ENCODE results near the gene RAD51B.

Gene RAD51B

DNA sequence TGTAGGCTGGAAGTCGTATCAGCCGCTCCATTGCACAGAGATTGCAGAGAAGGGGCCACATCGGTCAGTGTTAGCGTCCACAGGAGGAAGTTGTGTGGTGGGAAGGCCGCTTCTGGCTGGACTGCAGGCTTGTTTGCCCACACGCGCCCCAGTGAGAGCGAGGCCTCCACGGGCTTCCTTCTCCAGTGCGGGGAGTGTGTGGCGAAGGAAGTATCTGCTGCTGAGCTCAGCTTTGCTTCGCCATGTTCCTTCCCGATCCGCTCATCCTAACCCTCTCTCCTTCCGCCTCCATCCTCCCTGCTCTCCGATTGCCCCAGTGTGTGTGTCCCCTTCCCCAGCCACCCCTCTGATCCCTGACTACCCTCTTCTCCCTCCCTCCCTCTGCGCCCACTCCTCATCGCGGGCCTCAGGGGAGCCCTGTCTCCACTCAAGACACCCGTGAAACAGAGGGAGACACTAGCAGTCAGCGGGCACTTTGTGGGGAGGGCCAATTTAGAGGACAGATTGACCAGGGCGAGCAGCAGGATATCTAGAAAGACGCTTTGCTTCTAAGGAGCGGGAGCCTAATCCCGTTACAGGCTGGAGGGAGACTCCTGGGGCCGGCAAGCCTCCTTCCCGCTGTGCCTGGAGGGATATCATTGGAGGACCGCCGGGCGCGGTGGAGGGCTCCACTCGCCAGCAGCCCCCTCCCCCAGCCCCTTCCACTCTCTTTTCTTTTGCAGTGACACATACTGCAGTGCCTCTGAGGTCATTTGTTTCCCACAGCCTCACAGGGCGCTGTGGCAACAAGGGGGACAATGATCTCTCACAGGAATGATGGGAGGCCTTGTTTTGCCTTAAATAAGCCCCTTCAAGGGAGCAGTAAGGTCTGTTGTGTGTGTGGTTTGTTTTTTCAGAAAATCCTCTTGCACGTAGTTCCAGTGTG is 544.5 kb downstream of the RAD51B start:
- DNase-seq (ENCODE audit: low spot score) = peak; percentile 56

DNA sequence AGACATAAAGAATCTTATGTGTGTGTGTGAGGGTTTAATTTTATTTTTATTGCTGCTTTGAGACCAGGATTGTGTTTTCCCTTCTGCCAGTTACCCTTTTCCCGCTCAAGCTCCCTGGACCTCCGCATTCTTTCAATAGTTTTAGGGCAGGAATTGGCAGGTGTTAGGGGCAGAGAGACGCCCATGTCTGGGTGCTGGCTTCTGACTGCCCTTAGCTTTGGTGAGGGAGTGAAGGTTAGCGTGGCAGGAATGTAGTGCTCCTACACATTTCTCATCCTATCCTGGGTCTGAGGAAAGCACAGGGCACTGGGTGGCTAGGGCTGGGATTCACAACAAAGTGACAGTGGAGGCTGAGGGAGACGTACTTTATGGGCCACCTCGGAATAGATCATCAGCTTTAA is 545.2 kb downstream of the RAD51B start:
- no peak for DNase-seq (ENCODE audit: low spot score)

DNA sequence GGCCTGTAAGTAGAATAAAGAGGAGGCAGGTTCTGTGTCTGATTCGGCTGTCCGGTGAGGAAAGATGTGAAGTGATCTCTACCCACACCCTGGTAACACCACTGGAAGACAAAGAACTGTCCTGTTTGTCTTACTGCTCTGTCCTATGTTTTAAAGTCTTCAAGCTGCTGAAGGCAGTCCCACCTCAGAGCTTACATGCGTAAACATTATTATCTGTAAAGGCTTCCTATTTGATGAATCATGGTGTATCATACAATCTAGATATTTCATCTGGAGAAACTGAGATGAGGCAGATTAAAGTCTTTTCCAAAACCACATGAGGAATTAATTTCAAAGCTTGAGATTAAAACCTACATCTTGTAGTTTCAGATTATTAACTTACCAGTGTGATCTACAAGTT is 545.6 kb downstream of the RAD51B start:
- DNase-seq (ENCODE audit: low spot score) = no peak

DNA sequence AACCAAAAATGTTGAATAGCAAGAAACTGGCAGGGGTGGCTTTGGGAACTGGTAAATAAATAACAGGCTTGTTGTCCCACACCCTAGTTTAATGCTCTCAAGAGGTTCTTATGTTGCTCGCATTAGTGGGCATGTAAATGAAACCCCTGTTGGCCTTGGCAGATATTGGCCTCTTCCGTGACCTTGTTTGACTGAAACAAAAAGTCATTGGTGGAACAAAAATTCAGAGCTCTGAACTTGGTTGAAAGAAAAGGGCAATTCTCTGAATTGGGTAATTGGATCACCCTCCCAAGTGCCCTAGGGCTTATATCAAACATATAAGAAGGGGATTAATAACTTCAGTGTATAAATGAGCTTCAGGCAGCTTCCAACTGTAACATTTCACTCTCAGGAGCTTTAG is 547.1 kb downstream of the RAD51B start:
- no peak for DNase-seq (ENCODE audit: low spot score)

DNA sequence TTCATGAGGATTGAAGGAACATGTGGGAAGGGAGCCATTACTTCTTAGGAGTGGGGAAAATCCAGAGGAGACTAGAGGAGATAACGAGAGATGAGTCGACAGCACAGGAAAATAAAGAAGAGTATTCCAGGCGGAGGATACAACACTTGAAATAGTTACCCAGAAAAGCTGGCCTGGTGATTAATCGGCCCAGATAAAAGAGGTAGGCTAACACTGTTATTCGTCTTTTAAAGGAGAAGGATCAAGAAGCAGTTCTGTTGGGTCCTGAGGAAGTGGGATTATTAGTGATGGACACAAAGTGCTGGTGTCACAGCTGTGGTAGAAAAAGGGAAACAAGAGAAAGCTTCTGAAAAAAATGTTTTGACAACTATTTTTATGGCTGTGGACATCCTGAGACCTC is 548.0 kb downstream of the RAD51B start:
- no peak for DNase-seq (ENCODE audit: low spot score)

DNA sequence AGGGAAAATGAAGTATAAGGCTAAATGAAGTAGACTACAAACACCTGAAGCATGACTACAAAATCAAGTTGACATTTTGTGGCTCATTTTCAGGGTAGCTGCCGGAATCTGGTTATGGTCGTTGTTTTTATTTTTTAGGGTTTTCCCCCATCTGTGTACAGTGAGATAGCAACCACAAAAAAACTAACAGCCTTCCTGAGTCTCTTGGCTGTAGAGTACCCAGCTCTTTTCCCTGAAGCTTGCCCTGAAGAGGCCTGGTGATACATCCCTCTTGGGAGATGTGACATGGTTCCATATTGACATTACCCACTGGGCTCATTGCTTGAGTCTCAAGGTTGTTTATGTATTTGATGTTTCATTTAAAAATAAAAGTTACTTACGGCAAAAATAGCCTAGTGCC is 549.3 kb downstream of the RAD51B start:
- DNase-seq (ENCODE audit: low spot score) = no peak

DNA sequence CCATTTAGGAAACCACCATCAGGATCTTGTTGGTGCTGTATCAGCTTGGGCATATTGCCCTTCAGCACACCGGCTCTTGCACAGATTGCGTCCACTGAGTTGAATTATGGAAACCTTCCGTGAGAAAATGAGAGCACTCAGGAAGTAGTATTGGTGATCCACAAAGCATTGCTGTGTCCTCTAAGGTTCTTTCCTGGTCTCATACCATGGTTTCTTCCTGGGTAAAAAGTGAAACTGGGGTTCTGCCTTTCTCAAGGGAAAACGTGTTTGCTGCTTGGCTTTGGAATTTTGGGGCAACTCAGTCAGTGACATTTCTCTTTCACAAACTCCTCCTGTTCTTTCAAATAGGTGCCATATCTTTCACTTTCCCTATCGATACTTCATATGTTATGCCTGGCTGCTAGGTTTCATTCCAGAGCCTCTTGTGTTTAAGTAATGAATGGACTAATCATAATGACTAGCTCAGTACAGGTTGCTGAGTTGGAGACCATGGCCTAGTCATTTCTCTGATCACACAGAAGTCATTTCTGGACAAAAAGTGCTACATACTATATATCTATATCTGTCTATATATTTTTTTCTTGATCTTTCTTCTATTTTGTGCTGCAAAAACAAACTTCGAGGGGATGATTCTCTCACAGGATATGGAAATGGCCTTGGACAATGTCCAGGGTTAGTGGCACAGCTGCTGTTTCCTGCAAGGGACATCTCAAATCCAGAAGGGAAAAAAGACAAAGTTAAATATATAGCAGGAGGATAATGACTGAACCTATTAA is 549.9 kb downstream of the RAD51B start:
- DNase-seq (ENCODE audit: low spot score) = no peak

DNA sequence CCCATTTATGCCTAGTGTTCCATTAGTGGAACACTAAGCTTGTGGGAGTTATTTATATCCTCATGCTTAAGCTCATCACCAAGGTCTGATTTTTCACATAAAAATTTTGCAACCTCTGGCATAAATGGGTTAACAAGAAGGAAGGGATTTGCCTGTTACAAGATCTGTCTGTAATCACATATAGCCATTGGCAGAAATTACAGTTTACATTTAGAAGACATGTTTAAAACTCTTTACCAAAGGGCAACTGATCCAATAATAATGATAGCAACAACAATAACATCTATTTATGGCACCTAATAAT is 550.4 kb downstream of the RAD51B start:
- DNase-seq (ENCODE audit: low spot score) = no peak

DNA sequence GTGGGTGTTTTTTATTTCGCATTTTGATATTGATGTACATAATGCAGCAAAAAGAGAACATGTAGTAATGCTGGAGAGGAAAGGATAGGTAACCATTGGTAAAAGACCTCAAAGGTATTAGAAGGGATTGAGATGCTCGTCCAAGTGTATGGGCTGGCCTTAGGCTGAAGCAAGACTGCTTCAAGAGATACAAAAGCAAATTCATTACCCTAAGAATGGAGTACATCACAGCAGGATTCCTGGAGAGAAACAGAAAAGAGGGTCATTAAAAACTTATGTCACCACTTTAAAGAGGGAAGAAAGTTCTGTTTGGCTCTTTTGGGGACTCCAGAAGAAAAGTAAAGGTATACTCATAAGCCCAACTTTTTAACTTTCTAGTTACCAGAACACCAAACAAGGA is 552.8 kb downstream of the RAD51B start:
- DNase-seq (ENCODE audit: low spot score) = no peak

DNA sequence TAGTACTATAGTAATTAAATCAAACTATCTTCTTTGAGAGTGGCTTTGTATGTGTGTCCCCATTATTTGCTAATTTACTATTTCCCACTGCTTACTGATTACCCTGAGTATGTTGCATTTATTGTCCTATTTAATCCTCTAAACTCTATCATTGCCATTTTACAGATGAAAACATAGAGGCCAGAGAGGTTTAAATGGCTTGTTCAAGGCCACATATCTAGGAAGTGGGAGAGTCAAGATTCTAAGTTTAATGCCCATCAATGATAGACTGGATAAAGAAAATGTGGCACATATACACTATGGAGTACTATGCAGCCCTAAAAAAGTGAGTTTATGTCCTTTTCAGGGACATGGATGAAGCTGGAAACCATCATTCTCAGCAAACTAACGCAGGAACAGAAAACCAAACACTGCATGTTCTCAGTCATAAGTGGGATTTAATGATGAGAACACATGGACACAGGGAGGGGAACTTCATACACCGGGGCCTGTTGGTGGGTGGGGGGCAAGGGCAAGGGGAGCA is 553.6 kb downstream of the RAD51B start:
- no peak for DNase-seq (ENCODE audit: low spot score)

DNA sequence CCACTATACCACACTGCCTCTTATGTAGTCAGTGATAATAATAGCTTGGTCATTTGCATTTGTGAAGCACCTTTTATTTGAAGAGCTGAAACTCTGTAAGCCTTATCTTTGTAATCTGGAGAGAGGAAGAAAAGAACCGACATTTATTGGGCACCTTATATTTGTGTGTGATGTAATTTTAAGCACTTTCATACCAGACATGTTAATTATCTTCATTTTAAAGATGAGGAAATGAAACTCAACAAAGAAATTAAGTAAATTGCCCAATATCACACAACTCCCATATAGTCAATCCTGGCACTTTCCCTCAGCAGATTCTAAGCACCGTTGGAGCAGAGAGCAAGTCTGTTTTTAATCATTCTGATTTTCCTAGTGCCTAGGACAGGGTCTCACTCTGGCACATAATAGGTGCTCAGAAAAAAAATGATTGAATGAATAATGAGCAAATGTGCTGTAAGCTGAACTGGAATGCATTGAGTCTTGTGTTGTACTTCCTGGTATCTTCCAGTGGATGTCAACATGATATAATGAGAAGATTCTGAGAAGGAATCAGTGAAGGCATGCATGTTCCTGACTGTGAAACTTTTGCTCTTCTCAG is 554.4 kb downstream of the RAD51B start:
- DNase-seq (ENCODE audit: low spot score) = no peak

DNA sequence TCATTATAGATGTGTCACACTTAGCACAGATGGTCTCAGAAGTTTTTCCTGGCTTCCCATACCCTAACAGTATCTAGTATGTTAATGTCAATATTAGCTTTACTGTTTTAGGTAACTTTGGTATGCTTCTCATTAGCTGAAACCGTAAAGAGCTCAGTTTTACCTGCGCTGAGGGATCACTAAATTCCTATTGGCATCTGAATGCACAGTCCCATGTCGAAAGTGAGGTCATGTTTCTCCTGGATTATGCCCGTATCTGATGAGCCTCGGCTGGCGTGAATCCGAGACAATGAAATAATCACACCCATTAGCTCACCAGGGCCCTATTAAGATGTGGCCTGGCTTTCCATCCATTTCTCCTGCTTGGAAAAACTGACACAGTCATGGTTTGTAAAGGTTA is 555.1 kb downstream of the RAD51B start:
- DNase-seq (ENCODE audit: low spot score) = no peak

DNA sequence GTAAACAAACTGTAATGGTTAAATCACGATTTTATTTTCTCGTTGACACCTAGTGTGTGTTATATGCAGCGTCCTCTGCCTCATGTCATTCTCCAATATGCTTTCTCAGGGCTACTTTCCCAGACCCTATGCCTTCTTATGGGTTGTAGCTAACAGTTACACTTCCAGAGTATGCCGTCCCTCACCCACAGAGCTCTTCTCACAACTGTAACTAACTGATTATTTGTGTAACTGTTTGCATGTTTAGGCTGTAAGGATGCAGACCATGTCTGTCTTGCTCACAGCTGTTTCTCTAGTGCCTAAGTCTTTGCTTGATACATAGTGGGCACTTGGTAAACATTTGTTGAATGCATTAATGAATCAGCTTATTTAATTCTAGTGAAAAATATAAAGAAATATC is 555.8 kb downstream of the RAD51B start:
- no peak for DNase-seq (ENCODE audit: low spot score)

DNA sequence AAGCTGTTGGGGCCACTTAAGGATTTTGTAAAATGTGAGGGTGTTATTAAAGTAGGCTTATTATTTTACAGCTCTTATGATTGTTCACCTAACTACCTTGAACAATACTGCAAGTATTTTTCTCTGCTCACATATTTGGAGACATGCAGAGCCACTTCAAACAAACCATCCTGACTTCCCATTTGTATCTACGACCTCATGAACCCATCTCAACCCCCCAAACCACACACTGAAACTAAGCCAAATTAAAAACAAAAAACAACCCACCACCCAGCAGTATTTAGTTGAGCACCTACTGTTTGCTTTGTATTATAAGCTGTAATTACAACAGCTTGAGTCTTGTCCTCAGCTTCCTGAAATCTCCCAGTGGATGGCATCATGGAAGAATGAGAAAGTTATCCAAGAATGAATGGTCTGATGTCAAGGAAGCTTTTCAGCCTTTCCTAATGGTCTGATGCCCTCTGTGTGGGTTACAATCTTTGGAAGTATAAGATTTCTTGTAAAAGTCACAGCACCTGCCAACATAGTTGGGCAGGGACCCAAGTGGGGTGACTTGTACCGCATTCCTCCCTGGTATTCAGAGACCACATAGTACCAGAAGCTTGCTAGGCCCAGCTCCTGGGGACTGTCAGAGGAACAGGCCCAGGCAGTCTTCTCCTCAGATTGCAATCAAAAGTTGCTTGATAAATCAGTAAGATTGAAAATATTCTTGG is 556.6 kb downstream of the RAD51B start:
- no peak for DNase-seq (ENCODE audit: low spot score)

DNA sequence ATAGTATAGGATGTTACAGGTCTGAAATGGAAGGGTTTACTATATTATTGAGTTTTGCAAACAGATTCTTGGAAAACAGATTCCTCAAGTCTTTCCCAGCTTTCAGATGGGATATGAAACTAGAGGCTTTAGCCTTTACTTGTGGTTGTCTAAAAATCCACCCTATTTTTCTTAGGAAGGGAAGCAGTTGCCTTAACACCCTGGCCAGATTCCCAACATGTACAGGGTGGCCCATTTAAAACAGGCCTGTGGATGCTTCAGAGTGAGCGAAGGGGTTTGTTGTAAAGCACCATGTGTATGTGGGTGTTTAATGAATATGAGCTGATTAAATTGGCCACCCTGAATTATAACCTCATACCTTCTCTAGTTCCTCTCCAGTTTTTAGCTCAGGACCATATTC is 557.4 kb downstream of the RAD51B start:
- no peak for DNase-seq (ENCODE audit: low spot score)

DNA sequence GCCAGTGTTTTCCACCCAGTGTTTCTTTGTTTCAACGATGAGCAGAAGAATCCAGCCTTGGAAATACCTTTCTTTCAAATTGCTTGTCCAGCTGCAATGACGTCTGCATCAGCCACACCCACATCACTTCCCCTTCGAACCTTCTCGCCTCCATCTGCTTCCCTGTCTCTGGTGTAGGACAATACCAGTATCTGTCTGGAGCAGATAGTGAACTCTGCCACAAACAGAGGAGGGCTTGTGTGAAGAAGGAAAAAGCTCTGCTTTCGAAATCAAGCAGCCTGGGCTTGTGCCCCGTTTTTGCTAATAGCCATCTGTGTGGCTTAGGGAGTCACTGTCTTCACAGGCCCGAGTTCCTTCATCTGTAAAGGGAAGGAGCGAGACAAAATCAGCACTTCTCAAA is 557.9 kb downstream of the RAD51B start:
- DNase-seq (ENCODE audit: low spot score) = peak; percentile 88

DNA sequence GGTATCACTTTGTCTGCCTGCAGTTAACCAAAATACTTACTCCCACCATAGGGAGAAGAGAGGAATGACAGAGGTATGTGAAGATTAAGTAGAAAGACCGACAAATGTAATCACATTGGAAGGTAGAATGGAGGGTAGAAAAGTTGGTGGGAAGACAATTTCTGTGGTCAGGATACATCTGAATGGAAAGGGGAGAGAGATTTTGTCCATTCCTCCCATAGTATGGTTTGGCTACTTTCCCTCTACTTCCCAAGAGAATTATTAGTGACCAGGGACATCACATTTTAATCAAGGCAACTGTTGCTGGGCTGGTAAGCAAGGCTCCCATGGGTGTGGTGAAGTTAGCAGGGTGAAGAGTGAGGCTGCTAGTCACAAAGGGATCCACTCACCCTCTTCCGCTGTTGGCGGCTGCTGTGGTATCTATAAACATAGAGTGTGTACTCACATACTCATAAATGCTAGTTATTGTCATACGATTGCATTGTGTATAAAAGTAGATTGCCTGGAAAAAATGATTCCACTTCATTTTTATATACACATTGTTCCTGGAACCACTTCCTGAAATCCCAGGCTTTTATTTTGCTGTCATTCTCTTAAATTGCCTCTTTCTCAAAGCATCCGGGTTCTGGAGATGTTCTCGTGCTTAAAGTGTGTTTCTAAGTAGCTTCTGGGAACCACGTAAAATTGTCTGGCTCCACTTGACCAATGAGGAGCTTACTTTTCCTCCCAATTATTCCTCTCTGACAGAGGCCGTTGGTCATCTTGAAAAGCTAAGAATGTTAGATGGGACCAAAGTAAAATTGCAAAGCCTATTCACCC is 560.1 kb downstream of the RAD51B start:
- DNase-seq (ENCODE audit: low spot score) = no peak

DNA sequence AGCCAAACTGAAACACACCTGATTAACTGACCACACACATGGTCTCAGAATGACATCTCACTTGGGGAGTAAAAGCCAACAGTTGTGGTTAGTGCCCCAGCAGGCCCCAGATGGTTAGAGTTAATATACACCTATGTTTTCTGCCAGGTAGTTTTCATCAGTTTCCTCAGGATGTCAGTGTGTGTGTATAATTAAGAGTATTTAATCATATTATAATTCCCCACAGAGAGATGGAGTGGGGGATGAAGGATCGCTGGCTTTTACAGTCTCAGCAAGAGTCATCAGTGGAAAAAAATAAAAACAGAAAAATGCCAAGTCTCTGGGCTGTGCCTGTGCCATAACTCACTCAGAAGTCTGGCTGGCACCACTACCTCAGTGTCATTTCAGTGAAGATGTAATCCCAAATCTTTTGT is 560.8 kb downstream of the RAD51B start:
- no peak for DNase-seq (ENCODE audit: low spot score)

DNA sequence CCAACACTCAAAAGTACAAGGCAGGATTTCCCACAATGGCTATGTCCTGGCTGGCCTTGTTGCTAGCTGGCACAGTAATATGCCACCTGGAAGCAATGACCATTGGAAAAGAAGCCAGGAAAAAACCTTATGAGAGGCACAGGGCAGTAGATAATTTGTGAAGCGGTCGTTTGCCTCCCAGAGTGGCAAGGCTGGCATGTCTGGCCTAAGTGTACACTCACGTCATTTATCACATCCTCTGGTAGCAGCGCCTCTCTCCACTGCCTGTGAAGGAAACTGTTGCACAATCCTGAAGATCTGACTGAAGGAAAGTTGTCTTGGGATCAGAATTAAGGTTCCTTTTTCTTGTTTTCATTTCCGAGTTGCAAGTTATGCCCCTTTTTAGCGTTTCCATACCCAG is 564.8 kb downstream of the RAD51B start:
- peak; percentile 79 for DNase-seq (ENCODE audit: low spot score)

DNA sequence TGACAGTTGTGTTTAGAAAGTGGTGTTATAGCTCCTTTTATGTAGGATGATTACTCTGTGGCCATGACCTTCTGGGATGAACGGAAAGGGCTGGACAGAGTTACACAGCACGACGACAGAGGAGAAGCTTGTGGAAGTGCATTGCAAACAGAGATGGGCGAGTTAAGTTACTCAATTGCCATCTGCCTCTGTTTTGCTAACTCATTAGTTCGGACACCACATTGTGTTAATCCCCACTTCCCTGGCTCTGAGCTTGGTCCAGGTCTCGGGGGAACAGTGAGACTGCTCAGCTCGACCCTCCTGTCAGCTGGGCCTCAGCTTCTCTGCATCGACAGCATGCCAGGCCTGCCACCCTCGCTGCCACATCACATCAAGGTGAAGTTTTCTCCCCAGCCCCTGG is 565.3 kb downstream of the RAD51B start:
- no peak for DNase-seq (ENCODE audit: low spot score)

DNA sequence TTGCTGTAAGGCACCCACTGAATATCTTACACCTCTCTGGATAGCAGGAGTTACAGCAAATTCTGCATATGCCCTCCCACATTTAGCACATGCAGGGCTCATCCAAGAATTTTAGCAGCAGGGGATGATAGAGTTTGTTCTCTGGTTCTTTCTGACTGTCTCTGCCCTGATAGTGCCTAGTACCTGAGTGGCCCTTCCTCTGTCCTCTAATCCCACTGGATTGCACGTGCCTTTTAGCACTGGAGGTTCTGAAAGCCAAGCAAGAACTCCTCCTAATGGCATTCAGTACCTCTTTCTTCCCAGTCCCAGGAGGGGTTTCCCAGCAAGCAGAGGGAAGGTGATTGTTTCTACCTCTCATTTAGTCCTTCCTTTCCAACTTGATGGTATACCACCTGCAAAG is 566.9 kb downstream of the RAD51B start:
- DNase-seq (ENCODE audit: low spot score) = no peak

All from globus pallidus (tissue), 1 donor.